Heart right ventricle (tissue), 16 donors: Measurements from ENCODE around the gene RNF215. TPM values are rescaled to one million over a fixed set of nuclear protein-coding genes. Genes with fewer than 3 reads are reported as not detected.
"Not testable (repeated sequence)": the region's sequence is repeated elsewhere in the genome, so short reads cannot be mapped to it uniquely, and the experiment has no call there.

Source experiments
- ATAC-seq, 8 donors: fragments of 200-7000 bp; cut with Tn5 transposase; one replicate each; pipeline ENCODE4 v1.9.1; 2020; ENCODE audit warnings: mild to moderate bottlenecking in 8 of 8, moderate library complexity in 8 of 8, moderate number of reproducible peaks in 1 of 8
- DNase-seq, 2 donors: peaks; one replicate each; pipeline ENCODE4 v3.0.0-alpha.2; 2020
- H3K27ac ChIP-seq, 10 donors: fragments of 200-600 bp; sonication (generic) in 2 of 10; one replicate each; pipeline versions ENCODE4 v1.5.0 to v1.8.0; 2020 to 2022; ENCODE audit warnings: mild to moderate bottlenecking in 3 of 10
- H3K27me3 ChIP-seq, 7 donors: fragments of 200-600 bp; one replicate each; pipeline ENCODE4 v1.8.0; 2021 to 2022; ENCODE audit warnings: mild to moderate bottlenecking in 2 of 7
- H3K36me3 ChIP-seq, 9 donors: fragments of 200-600 bp; sonication (generic) in 1 of 9; one replicate each; pipeline versions ENCODE4 v1.5.0 to v1.8.0; 2020 to 2022; ENCODE audit warnings: mild to moderate bottlenecking in 2 of 9
- H3K4me1 ChIP-seq, 9 donors: fragments of 200-600 bp; sonication (generic) in 1 of 9; one replicate each; pipeline versions ENCODE4 v1.5.0 to v1.8.0; 2020 to 2022; ENCODE audit warnings: mild to moderate bottlenecking in 4 of 9
- H3K4me3 ChIP-seq, 10 donors: fragments of 200-600 bp; sonication (generic) in 2 of 10; one replicate each; pipeline versions ENCODE4 v1.5.0 to v1.8.0; 2020 to 2022; ENCODE audit warnings: mild to moderate bottlenecking in 7 of 10, moderate library complexity in 2 of 10
- H3K9me3 ChIP-seq, 11 donors: fragments of 200-600 bp in 10 of 11; sonication (generic) in 2 of 11; one replicate each; pipeline versions ENCODE4 v1.5.0 to v1.8.0; 2013 to 2022; ENCODE audit warnings: mild to moderate bottlenecking in 2 of 11, control low read depth in 1 of 11, moderate library complexity in 1 of 11
- WGBS, 2 donors: extraction: QIAGEN DNeasy Blood & Tissue Kit; methylation state at CpG; one replicate each; pipeline ENCODE4 v1.1.7; 2013; ENCODE audit warnings: inconsistent platforms in 1 of 2; 5-methylcytosine and 5-hydroxymethylcytosine counted together
- intact Hi-C, 10 donors: fragments of 100-400 bp; cut with DNase I; formaldehyde crosslinking; loops; one replicate each; pipeline versions ENCODE4 v1.11.1 to v1.14.2; 2022
- polyA plus RNA-seq, 2 donors: library from polyadenylated mRNA; stranded (reverse); fragments of 200-250 nt; gene quantifications; one replicate each; pipeline ENCODE4 v1.2.3, GENCODE V29; 2013
- total RNA-seq, 10 donors: library from RNA; stranded (reverse); fragmentation: NEBNext Ultra II Directional in 3 of 10; extraction: Animal tissue kit (Norgen Biotek cat#: 25700) in 3 of 10; gene quantifications; one replicate each; pipeline versions ENCODE4 v1.2.1 to v1.2.4, GENCODE V29; 2021 to 2023
- TF ChIP-seq, protein P1 (sequence below), 9 donors: fragments of 200-600 bp; sonication (generic) in 2 of 9; IDR thresholded peaks; one replicate each; pipeline versions ENCODE4 v1.5.0 to v1.8.0; 2021 to 2022; ENCODE audit warnings: antibody characterized with exemption in 9 of 9, mild to moderate bottlenecking in 5 of 9, moderate library complexity in 1 of 9
- donor health status: Arrhythmogenic right ventricular cardiomyopathy.
- donor health status: ischemic (EF 13 %, LVEDD 7.1; RV severe dilation, severe dysfunction).
- donor health status: healthy with polysubstance abuse.
- donor health status: DM: no; HTN: yes; CAD: no.
- donor health status: DM: no; HTN: no; CAD: no.
- donor health status: ischemic (EF 25% LVEDD 6.9; RV normal size, moderate dysfunction).
- donor health status: ischemic (EF 25% LVEDD 5.7; RV mildly dilated, moderate dysfunction).
- donor health status: healthy.
- donor health status: DM: yes; HTN: yes; CAD: no.
- donor health status: Ischemic cardiomyopathy.
- donor health status: ischemic (EF 35%, LVEDD 5.7; RV mildly dilated, moderate dysfunction).
- donor health status: nonischemic (EF 11% LVEDD 7.7; RV severe dilation, severe dysfunction).
- donor health status: DM: yes; HTN: yes; CAD: no.
- donor health status: PGD.
- donor health status: ischemic (EF 29% LVEDD 5.4; RV normal size, mild dysfunction).
- donor health status: nonischemic (EF 23%, LVEDD 6.1; RV moderate dilation, normal function).

Gene RNF215
- total and polyA plus RNA-seq, 12 donors: 3.4 to 10.5 (median 6.0) TPM

DNA sequence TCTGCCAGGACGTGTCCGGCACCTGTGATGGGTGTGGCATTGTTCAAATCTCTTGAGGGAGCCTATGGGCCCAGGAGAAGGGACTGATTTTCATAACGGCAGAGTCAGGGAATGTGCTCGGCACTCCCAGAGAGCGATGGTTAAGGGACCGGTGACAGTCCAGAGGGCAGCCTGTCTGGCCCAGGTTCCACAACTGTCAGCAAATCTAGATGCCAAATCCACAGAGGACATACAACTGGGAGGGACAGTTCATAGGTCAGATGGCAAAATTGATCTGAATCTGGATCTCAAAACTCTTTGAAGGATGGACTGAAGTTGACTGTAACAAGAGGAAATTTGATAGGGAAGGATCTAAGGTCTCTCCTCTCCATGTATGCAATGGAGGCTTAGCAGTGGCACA lies 17.1 kb upstream of the RNF215 start:
- DNase-seq: no peak
- Histone ChIP-seq H3K36me3 (peaks cover 0 to 27% (median 0%) of the 10 kb centered on the region in 9 donors), H3K9me3 (no peaks in the 10 kb centered on the region), H3K27me3 (no peaks in the 10 kb centered on the region), H3K27ac (no peak overlapping the region), H3K4me3 (no peak overlapping the region), H3K4me1 (peaks cover 0 to 4% (median 0%) of the 10 kb centered on the region in 9 donors)
- ATAC-seq: no peak
- TF ChIP-seq, protein P1, sequence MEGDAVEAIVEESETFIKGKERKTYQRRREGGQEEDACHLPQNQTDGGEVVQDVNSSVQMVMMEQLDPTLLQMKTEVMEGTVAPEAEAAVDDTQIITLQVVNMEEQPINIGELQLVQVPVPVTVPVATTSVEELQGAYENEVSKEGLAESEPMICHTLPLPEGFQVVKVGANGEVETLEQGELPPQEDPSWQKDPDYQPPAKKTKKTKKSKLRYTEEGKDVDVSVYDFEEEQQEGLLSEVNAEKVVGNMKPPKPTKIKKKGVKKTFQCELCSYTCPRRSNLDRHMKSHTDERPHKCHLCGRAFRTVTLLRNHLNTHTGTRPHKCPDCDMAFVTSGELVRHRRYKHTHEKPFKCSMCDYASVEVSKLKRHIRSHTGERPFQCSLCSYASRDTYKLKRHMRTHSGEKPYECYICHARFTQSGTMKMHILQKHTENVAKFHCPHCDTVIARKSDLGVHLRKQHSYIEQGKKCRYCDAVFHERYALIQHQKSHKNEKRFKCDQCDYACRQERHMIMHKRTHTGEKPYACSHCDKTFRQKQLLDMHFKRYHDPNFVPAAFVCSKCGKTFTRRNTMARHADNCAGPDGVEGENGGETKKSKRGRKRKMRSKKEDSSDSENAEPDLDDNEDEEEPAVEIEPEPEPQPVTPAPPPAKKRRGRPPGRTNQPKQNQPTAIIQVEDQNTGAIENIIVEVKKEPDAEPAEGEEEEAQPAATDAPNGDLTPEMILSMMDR (IDR thresholded peaks at IDR 0.05): no peak
- WGBS, 2 donors: 81 to 85% methylated on average over 6 of the region's 6 CpGs
- intact Hi-C loops: no loop called here

DNA sequence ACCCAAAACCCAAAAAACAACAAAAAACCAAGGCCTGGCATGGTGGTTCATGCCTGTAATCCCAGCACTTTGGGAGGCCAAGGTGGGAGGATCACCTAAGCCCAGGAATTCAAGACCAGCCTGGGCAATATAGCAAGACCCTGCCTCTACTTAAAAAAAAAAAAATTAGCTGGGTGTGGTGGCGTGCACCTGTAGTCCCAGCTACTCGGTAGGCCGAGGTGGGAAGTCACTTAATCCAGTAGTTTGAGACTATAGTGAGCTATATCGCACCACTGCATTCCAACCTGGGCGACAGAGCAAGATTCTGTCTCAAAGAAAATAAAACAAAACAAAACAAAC lies 15.5 kb upstream of the RNF215 start:
- 92 to 95% methylated on average over 5 of the region's 5 CpGs for WGBS, 2 donors
- intact Hi-C loops, H3K27ac ChIP-seq: not testable (repeated sequence)

DNA sequence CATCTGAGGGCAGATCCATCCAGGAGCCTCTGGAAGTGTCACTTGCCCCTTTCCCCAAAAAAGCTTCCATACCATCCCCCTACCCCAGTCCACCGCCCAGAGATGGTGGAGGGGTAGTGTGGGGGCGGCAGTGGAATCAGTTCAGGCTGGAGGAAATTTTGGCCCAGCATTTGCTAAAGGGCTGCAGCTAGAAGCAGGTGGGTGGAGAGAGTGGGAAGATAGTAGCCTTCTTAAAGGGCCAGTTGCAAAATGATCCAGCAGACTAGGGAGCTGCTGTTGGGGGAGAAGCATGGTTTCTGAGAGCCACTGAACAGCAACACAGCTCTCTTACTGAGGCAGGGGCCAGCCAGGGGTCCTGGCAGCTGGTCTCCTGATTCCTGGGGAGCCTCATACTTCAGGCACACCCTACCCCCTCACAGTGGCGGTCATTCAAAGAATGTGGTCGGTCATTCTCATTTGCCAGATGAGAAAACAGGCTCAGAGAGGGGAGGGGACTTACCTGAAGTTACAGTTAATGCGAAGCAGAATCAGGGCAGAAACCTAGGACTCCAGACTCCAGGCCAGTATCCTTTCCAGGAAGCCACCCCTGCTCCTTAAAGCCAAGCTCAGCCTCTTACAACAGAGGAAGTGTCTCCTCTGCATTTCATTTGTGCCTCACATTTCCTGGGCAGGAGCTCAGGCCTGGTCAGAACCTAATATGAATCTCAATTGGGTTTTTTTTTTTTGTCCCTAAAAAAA lies 15.0 kb upstream of the RNF215 start:
- no peak overlapping the region for H3K4me3 ChIP-seq
- DNase-seq: no peak
- WGBS, 2 donors: 75 to 79% methylated on average over 5 of the region's 5 CpGs
- peaks cover 0 to 19% (median 5%) of the 10 kb centered on the region in 9 donors for H3K4me1 ChIP-seq
- no peak overlapping the region for H3K27ac ChIP-seq
- peaks cover 0 to 20% (median 12%) of the 10 kb centered on the region in 7 donors for H3K27me3 ChIP-seq
- peaks cover 0 to 11% (median 0%) of the 10 kb centered on the region in 9 donors for H3K36me3 ChIP-seq
- intact Hi-C loops: no loop called here
- no peak for ATAC-seq
- no peaks in the 10 kb centered on the region for H3K9me3 ChIP-seq
- TF ChIP-seq, protein P1 (IDR thresholded peaks at IDR 0.05): no peak

More for the DNA sequence above, 15.5 kb upstream of the RNF215 start:
- not testable (repeated sequence) for H3K4me3 ChIP-seq, H3K9me3 ChIP-seq, ATAC-seq, DNase-seq
- peaks cover 0 to 14% (median 0%) of the 10 kb centered on the region in 9 donors for H3K4me1 ChIP-seq
- peaks cover 0 to 14% (median 7%) of the 10 kb centered on the region in 7 donors for H3K27me3 ChIP-seq
- peaks cover 0 to 16% (median 0%) of the 10 kb centered on the region in 9 donors for H3K36me3 ChIP-seq

DNA sequence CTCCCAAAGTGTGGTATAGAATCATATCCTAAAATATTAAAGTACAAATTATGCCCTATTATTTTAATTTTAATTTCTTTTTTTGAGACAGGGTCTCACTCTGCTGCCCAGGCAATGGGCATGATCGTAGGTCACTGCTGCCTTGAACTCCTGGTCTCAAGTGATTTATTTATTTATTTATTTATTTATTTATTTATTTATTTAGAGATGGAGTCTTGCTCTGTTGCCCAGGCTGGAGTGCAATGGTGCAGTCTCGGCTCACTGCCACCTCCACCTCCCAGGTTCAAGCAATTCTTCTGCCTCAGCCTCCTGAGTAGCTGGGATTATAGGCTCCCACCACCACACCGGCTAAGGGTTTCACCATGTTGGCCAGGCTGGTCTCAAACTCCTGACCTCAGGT lies 13.8 kb upstream of the RNF215 start:
- WGBS, 2 donors: 96 to 98% methylated on average over 3 of the region's 3 CpGs
- DNase-seq: not testable (repeated sequence)

DNA sequence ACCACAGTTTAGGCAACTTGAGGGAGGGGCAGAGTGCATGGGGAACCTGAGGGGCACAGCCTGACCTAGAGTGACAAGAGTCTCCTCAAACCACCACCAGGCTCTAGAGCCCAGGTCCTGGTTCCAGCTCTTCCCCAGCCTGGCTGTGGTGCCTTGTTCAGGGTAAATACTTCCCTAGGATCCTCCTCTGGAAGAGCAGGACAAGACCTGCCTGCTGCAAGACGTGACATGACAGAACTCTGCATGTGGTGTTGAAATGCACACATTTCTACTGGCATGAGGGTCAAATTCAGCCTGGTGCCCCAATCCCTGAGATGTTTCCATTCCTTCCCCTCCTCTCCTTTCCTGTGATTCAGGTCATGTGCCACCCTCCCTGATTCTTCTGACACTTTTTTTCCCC lies 12.9 kb upstream of the RNF215 start:
- H3K4me1 ChIP-seq: peaks cover 0 to 26% (median 15%) of the 10 kb centered on the region in 9 donors
- H3K27ac ChIP-seq: no peak overlapping the region
- ATAC-seq (no peak), DNase-seq (no peak)
- 50 to 54% methylated on average over 1 of the region's 1 CpG for WGBS, 2 donors
- TF ChIP-seq, protein P1 (IDR thresholded peaks at IDR 0.05): no peak
- intact Hi-C loops: no loop called here
- H3K27me3 ChIP-seq: peaks cover 0 to 39% (median 32%) of the 10 kb centered on the region in 7 donors
- no peaks in the 10 kb centered on the region for H3K36me3 ChIP-seq
- H3K9me3 ChIP-seq: no peaks in the 10 kb centered on the region
- H3K4me3 ChIP-seq: no peak overlapping the region

More for the DNA sequence above, 13.8 kb upstream of the RNF215 start:
- intact Hi-C loops, H3K27ac ChIP-seq, H3K9me3 ChIP-seq, ATAC-seq, H3K36me3 ChIP-seq, H3K4me3 ChIP-seq: not testable (repeated sequence)
- peaks cover 0 to 31% (median 23%) of the 10 kb centered on the region in 7 donors for H3K27me3 ChIP-seq
- peaks cover 0 to 26% (median 15%) of the 10 kb centered on the region in 9 donors for H3K4me1 ChIP-seq
